Left kidney (tissue), 2 donors: Measurements from ENCODE around the gene FAM107A. TPM values are rescaled to one million over a fixed set of nuclear protein-coding genes. Genes with fewer than 3 reads are reported as not detected.

Experiments
- DNase-seq: peaks from one replicate; pipeline ENCODE4 v3.0.0-alpha.2; 2013
- polyA plus RNA-seq: library from polyadenylated mRNA; unstranded; fragments of 120-200 nt; gene quantifications from one replicate; pipeline ENCODE4 v1.2.1, GENCODE V29; 2013; ENCODE audit not compliant: insufficient read length

Gene FAM107A
- polyA plus RNA-seq, 1 donor = 4.2 TPM

DNA sequence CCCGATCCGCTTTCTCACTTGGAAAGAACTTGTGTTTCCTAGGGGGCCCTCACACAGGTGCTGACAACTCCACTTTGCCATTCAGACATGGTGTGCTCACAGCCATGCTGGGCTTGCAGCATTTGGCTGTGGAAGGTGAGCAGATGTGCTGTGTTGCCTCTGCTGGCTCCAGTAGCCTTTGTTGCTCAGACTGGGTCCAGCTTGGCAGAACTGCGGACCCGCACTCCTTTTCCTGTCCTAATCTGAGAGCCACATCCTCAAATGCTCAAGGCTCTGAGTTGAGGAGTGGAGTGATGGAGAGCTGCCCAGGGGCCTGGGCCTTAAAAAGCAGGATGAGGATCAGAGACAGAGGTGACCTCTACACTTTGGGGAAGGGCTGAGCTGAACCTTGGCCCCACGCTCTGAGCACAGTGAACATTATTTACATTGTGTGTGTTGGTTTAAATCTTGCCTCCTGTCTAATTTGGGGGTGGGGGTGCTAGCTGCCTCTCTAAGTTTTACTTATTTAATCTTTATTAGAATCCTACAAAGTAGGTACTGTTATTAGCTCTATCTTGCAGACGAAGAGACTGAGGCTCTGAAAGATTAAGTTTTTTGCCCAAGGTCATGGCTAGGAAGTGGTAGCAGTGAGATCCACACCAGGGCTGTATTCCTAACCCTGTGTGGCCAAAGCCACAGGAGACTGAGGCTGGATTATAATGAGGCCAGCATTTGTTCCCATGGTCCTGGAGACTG is 57.4 kb downstream of the FAM107A start:
- no peak for DNase-seq

DNA sequence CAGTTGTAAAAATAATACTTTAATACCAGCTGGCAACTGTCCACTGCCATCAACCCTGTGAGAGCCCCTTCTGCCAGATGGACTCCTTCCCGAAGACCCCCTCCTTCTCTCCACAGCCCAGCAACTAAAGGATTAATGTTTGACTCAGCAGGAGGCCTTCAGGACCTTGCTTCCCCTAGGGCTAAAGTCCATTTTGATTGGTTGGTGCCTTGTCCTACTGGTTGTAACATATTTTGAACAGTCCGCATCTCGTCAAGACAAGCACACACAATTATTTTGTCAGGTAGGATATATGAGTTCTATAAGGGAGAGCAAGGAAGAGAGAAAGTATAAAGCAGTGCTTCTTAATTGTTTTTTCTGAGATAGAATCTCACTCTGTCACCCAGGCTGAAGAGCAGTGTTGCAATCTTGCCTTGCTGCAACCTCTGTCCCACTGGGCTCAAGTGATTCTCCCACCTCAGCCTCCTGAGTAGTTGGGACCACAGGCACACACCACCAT is 58.9 kb downstream of the FAM107A start:
- DNase-seq = no peak

- DNase-seq = no peak
Observed at GRCh38 chr3:58514405-58514804, 62.8 kb downstream of the FAM107A start.

Other genes starting within 250 kb of the FAM107A start
- 32.5 TPM for gene PXK, start 244.5 kb downstream of the FAM107A start, polyA plus RNA-seq
- gene PDHB, start 143.6 kb downstream of the FAM107A start, polyA plus RNA-seq = 117 TPM
- 39.8 TPM for gene KCTD6, start 85.3 kb downstream of the FAM107A start, polyA plus RNA-seq
- 38.6 TPM for gene ACOX2, start 40.2 kb downstream of the FAM107A start, polyA plus RNA-seq
- 0.91 TPM for gene FAM3D, start 89.4 kb upstream of the FAM107A start, polyA plus RNA-seq